Activated CD8-positive, alpha-beta memory T cell treated with anti-CD3 and anti-CD28 coated beads, Interleukin-2, amount 50 U/mL, for 24 hours (primary cell): Measurements from ENCODE around the gene SPAG9.
A peak's percentile ranks its signal among the peaks of the same experiment; 100 is the strongest.

Experiments
- DNase-seq: peaks from one replicate; pipeline ENCODE4 v3.0.0-alpha.2; 2020; ENCODE audit errors: extremely low read depth

Gene SPAG9

GRCh38 chr17:50938821-50939541 lies 181.7 kb downstream of the SPAG9 start:
- no peak for DNase-seq

GRCh38 chr17:50935996-50936266 lies 184.7 kb downstream of the SPAG9 start:
- no peak for DNase-seq

- no peak for DNase-seq
Observed at GRCh38 chr17:50935221-50935995, 185.3 kb downstream of the SPAG9 start.

GRCh38 chr17:50934672-50935220 lies 185.9 kb downstream of the SPAG9 start:
- no peak for DNase-seq

- no peak for DNase-seq
Observed at GRCh38 chr17:50934161-50934560, 186.5 kb downstream of the SPAG9 start.

GRCh38 chr17:50931144-50931908 lies 189.3 kb downstream of the SPAG9 start:
- no peak for DNase-seq

GRCh38 chr17:50928646-50929045 lies 192.0 kb downstream of the SPAG9 start:
- DNase-seq: no peak

GRCh38 chr17:50927287-50927686 lies 193.4 kb downstream of the SPAG9 start:
- no peak for DNase-seq

GRCh38 chr17:50926523-50926922 lies 194.1 kb downstream of the SPAG9 start:
- no peak for DNase-seq

- no peak for DNase-seq
Observed at GRCh38 chr17:50925296-50925891, 195.3 kb downstream of the SPAG9 start.

GRCh38 chr17:50924800-50925199 lies 195.9 kb downstream of the SPAG9 start:
- no peak for DNase-seq

GRCh38 chr17:50924300-50924699 lies 196.4 kb downstream of the SPAG9 start:
- no peak for DNase-seq

GRCh38 chr17:50923611-50924010 lies 197.1 kb downstream of the SPAG9 start:
- DNase-seq: no peak

- no peak for DNase-seq
Observed at GRCh38 chr17:50922721-50923405, 197.8 kb downstream of the SPAG9 start.

GRCh38 chr17:50922107-50922506 lies 198.6 kb downstream of the SPAG9 start:
- DNase-seq: no peak

- DNase-seq: no peak
Observed at GRCh38 chr17:50920891-50921586, 199.6 kb downstream of the SPAG9 start.

- no peak for DNase-seq
Observed at GRCh38 chr17:50920041-50920410, 200.6 kb downstream of the SPAG9 start.

GRCh38 chr17:50919321-50920040 lies 201.2 kb downstream of the SPAG9 start:
- DNase-seq: peak; percentile 48

GRCh38 chr17:50918933-50919296 lies 201.8 kb downstream of the SPAG9 start:
- DNase-seq: no peak
